Measurements from ENCODE around the gene PMEPA1. TPM values are rescaled to one million over a fixed set of nuclear protein-coding genes. Genes with fewer than 3 reads are reported as not detected.

Gene PMEPA1
- total RNA-seq, 1 donor from 2014 or later = 39.9 TPM

DNA sequence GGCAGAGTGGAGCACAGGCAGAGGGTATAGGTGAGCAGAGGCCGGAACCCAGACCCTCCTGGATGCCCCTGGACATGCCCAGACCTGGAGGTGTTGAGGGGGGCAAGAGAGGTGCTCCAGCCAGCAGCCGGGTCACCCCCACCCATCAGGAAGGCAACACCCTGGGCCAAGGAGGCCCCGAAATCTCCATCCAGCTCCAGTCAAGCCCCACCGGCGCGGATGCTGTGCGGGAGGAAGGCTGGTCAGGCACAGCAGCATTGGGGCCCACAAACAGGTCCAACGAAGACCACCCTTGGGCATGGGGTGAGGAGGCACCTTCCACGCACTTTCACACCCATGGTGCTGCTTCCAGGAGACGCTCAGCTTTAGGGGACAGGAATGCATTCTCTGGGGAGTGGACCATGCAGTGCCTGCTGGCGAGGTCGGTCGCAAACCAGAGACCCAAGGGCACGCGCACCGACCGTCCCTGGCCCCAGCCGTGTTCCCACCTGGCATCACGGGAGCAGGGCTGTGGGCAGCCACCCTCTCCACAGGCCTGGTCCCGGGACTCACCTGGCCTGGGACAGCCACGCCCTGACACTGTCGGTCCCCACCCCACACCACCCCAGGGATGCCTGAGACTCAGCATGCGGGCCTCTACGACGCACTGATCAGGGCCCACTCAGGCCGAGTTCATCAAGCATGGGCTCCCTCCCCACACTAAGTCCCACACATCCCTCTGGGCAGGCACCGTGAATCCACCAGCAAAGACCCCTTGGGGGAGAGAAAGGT, 45.9 kb downstream of the PMEPA1 start:
- Mint-ChIP-seq H3K4me3 (no peak overlapping the region), H3K36me3 (no peaks in the 10 kb centered on the region), H3K27me3 (ENCODE audit: low read depth) (no peaks in the 10 kb centered on the region), H3K4me1 (peaks cover 7% of the 10 kb centered on the region), H3K9me3 (no peaks in the 10 kb centered on the region), H3K27ac (no peak overlapping the region)
- TF ChIP-seq, protein P1, sequence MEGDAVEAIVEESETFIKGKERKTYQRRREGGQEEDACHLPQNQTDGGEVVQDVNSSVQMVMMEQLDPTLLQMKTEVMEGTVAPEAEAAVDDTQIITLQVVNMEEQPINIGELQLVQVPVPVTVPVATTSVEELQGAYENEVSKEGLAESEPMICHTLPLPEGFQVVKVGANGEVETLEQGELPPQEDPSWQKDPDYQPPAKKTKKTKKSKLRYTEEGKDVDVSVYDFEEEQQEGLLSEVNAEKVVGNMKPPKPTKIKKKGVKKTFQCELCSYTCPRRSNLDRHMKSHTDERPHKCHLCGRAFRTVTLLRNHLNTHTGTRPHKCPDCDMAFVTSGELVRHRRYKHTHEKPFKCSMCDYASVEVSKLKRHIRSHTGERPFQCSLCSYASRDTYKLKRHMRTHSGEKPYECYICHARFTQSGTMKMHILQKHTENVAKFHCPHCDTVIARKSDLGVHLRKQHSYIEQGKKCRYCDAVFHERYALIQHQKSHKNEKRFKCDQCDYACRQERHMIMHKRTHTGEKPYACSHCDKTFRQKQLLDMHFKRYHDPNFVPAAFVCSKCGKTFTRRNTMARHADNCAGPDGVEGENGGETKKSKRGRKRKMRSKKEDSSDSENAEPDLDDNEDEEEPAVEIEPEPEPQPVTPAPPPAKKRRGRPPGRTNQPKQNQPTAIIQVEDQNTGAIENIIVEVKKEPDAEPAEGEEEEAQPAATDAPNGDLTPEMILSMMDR (IDR thresholded peaks at IDR 0.05; ENCODE audit: unreplicated experiment) = no peak
- no peak for DNase-seq (ENCODE audit: low spot score in 2 of 2, unreplicated experiment in 2 of 2)

GRCh38 chr20:57663241-57663640, 46.6 kb downstream of the PMEPA1 start:
- peaks cover 7% of the 10 kb centered on the region for H3K4me1 Mint-ChIP-seq
- H3K27me3 Mint-ChIP-seq (ENCODE audit: low read depth) = no peaks in the 10 kb centered on the region
- H3K9me3 Mint-ChIP-seq = no peaks in the 10 kb centered on the region
- TF ChIP-seq, protein P1 (IDR thresholded peaks at IDR 0.05; ENCODE audit: unreplicated experiment) = no peak
- H3K36me3 Mint-ChIP-seq = peaks cover 2% of the 10 kb centered on the region
- H3K27ac Mint-ChIP-seq = peak overlapping the region; percentile 66
- no peak for DNase-seq (ENCODE audit: low spot score in 2 of 2, unreplicated experiment in 2 of 2)
- no peak overlapping the region for H3K4me3 Mint-ChIP-seq

DNA sequence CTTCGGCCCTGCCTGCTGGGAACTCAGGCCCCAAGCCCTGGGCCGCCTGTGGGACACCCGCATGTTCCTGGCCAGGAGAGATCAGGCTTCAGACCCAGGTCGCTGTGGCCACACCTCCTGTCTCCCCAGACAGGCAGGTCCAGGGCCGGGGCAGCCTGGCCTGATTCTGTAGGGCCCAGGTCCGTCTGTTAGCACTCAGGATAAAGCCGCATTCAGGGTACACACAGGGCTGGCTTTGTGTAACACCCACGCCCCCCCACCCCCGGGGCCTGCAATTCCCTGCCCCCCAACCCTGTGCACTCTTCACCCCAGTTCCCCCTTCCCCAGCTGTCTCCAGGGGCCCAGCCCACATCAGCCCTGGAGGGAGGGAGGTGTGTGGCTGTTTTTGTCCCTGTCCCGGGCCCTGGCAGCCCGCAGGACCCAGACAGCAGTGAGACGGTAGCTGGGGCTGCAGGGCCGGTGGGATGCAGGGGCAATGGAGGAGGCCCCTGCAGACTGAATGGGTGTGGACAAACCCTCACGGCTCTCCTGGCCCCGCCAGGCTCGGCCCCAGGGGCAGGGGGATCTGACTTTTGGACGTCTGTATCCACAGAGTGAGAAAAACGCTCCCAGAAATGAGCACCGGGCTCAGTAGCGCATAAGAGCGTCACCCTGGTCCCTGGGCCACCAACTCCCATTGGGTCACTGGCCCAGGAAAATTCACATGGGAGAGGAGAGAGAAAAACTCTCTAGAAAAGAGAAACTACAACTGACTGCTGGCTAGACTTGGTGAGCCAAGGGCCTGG, 47.2 kb downstream of the PMEPA1 start:
- TF ChIP-seq, protein P1 (IDR thresholded peaks at IDR 0.05; ENCODE audit: unreplicated experiment) = no peak
- H3K27me3 Mint-ChIP-seq (ENCODE audit: low read depth) = no peaks in the 10 kb centered on the region
- H3K4me3 Mint-ChIP-seq = no peak overlapping the region
- H3K36me3 Mint-ChIP-seq = peaks cover 2% of the 10 kb centered on the region
- peaks cover 7% of the 10 kb centered on the region for H3K4me1 Mint-ChIP-seq
- no peaks in the 10 kb centered on the region for H3K9me3 Mint-ChIP-seq
- peak in 1 of 2 experiments; percentile 9 for DNase-seq (ENCODE audit: low spot score in 2 of 2, unreplicated experiment in 2 of 2)
- peak overlapping the region; percentile 66 for H3K27ac Mint-ChIP-seq

- no peaks in the 10 kb centered on the region for H3K27me3 Mint-ChIP-seq (ENCODE audit: low read depth)
- DNase-seq (ENCODE audit: low spot score in 2 of 2, unreplicated experiment in 2 of 2) = peak in 1 of 2 experiments; percentile 1
- no peak overlapping the region for H3K27ac Mint-ChIP-seq
- peaks cover 5% of the 10 kb centered on the region for H3K36me3 Mint-ChIP-seq
- H3K4me3 Mint-ChIP-seq = no peak overlapping the region
- H3K9me3 Mint-ChIP-seq = no peaks in the 10 kb centered on the region
- TF ChIP-seq, protein P1 (IDR thresholded peaks at IDR 0.05; ENCODE audit: unreplicated experiment) = no peak
- H3K4me1 Mint-ChIP-seq = peaks cover 7% of the 10 kb centered on the region
Measured at GRCh38 chr20:57661746-57662455, 47.9 kb downstream of the PMEPA1 start.

- H3K4me3 Mint-ChIP-seq = no peak overlapping the region
- peak; percentile 6 to 14 for DNase-seq (ENCODE audit: low spot score in 2 of 2, unreplicated experiment in 2 of 2)
- peaks cover 7% of the 10 kb centered on the region for H3K4me1 Mint-ChIP-seq
- H3K27ac Mint-ChIP-seq = no peak overlapping the region
- no peaks in the 10 kb centered on the region for H3K9me3 Mint-ChIP-seq
- H3K27me3 Mint-ChIP-seq (ENCODE audit: low read depth) = no peaks in the 10 kb centered on the region
- peaks cover 8% of the 10 kb centered on the region for H3K36me3 Mint-ChIP-seq
- TF ChIP-seq, protein P1 (IDR thresholded peaks at IDR 0.05; ENCODE audit: unreplicated experiment) = no peak
Measured at GRCh38 chr20:57660922-57661745, 48.7 kb downstream of the PMEPA1 start.
